Stomach (tissue), 4 donors: ENCODE data around the gene DIAPH2.

Source experiments
- POLR2AphosphoS5 ChIP-seq, 3 donors: sonication (generic); formaldehyde crosslinking; IDR thresholded peaks; one replicate each; pipeline ENCODE4 v1.6.1; 2016; ENCODE audit warnings: antibody characterized with exemption in 3 of 3
- TF ChIP-seq, protein P1 (sequence below), 7 experiments: fragments of 450-650 bp in 4 of 7; fragments of 200-600 bp in 3 of 7; sonication (generic) in 3 of 7; IDR thresholded peaks; one replicate each; pipeline ENCODE4 v1.5.1; 2016 to 2019; ENCODE audit warnings: antibody characterized with exemption in 7 of 7, control low read depth in 2 of 7, mild to moderate bottlenecking in 1 of 7

DNA sequence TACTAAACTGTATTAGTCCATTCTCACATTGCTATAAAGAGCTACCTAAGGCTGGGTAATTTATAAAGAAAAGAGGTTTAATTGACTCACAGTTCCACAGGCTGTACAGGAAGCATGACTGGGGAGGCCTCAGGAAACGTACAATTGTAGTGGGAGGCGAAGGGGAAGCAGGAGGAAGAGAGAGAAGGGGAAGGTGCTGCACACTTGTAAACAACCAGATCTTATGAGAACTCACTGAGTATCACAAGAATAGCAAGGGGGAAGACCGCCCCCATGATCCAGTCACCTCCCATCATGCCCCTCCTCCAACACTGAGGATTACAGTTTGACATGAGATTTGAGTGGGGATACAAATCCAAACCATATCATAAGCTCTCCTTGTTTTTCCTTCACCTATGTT is 239.9 kb downstream of the DIAPH2 start:
- TF ChIP-seq POLR2AphosphoS5 (IDR thresholded peaks at IDR 0.05): no peak
- TF ChIP-seq, protein P1, sequence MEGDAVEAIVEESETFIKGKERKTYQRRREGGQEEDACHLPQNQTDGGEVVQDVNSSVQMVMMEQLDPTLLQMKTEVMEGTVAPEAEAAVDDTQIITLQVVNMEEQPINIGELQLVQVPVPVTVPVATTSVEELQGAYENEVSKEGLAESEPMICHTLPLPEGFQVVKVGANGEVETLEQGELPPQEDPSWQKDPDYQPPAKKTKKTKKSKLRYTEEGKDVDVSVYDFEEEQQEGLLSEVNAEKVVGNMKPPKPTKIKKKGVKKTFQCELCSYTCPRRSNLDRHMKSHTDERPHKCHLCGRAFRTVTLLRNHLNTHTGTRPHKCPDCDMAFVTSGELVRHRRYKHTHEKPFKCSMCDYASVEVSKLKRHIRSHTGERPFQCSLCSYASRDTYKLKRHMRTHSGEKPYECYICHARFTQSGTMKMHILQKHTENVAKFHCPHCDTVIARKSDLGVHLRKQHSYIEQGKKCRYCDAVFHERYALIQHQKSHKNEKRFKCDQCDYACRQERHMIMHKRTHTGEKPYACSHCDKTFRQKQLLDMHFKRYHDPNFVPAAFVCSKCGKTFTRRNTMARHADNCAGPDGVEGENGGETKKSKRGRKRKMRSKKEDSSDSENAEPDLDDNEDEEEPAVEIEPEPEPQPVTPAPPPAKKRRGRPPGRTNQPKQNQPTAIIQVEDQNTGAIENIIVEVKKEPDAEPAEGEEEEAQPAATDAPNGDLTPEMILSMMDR (IDR thresholded peaks at IDR 0.05): no peak
